Mesenchymal stem cell (in vitro differentiated cells and primary cell): ENCODE results near the gene IKBKE.
"Not testable (repeated sequence)": the region's sequence is repeated elsewhere in the genome, so short reads cannot be mapped to it uniquely, and the experiment has no call there.

Experiments used
- DNase-seq: peaks from one replicate; pipeline ENCODE4 v3.0.0-alpha.2; 2013
- H2AFZ ChIP-seq: one replicate; pipeline ENCODE4 v1.6.1; 2013; ENCODE audit warnings: low read depth, mild to moderate bottlenecking, control low read depth, inconsistent platforms, low read length, moderate library complexity
- H2AK5ac ChIP-seq: 2 replicates; pipeline ENCODE4 v1.6.1; 2013; ENCODE audit warnings: low read length, moderate library complexity, mild to moderate bottlenecking, inconsistent platforms; ENCODE audit not compliant: severe bottlenecking
- H2BK120ac ChIP-seq: one replicate; pipeline ENCODE4 v1.6.1; 2013; ENCODE audit warnings: low read depth, mild to moderate bottlenecking, inconsistent platforms, low read length, moderate library complexity
- H2BK12ac ChIP-seq, 2 experiments: one replicate each; pipeline ENCODE4 v1.6.1; 2013; ENCODE audit warnings: inconsistent platforms in 2 of 2, low read length in 2 of 2, mild to moderate bottlenecking in 2 of 2, moderate library complexity in 2 of 2, control low read depth in 1 of 2
- H2BK15ac ChIP-seq: one replicate; pipeline ENCODE4 v1.6.1; 2013; ENCODE audit warnings: mild to moderate bottlenecking, low read depth, inconsistent platforms; ENCODE audit not compliant: poor library complexity, severe bottlenecking
- H2BK5ac ChIP-seq: 2 replicates; pipeline ENCODE4 v1.6.1; 2013; ENCODE audit warnings: low read depth, mild to moderate bottlenecking, low read length, control low read depth, inconsistent platforms; ENCODE audit not compliant: poor library complexity, severe bottlenecking
- H3K14ac ChIP-seq, 2 experiments: one replicate each; pipeline ENCODE4 v1.6.1; 2013; ENCODE audit warnings: inconsistent platforms in 2 of 2, low read length in 2 of 2, control low read depth in 1 of 2, mild to moderate bottlenecking in 1 of 2, moderate library complexity in 1 of 2
- H3K18ac ChIP-seq, 2 experiments: one replicate each; pipeline ENCODE4 v1.6.1; 2013; ENCODE audit warnings: inconsistent platforms in 2 of 2, low read length in 2 of 2, control low read depth in 1 of 2, low read depth in 1 of 2, mild to moderate bottlenecking in 1 of 2
- H3K23ac ChIP-seq, 2 experiments: one replicate each; pipeline ENCODE4 v1.6.1; 2013; ENCODE audit warnings: inconsistent platforms in 2 of 2, low read length in 2 of 2, mild to moderate bottlenecking in 2 of 2, moderate library complexity in 2 of 2, control low read depth in 1 of 2
- H3K27ac ChIP-seq: 2 replicates; pipeline ENCODE4 v1.5.1; 2013; ENCODE audit warnings: mild to moderate bottlenecking, moderate library complexity, low read length, control low read depth, inconsistent platforms; ENCODE audit not compliant: poor library complexity, severe bottlenecking
- H3K27me3 ChIP-seq, 2 experiments: 2 replicates each; pipeline versions ENCODE4 v1.6.1 to v1.7.0; 2013; ENCODE audit warnings: low read length in 2 of 2, mild to moderate bottlenecking in 2 of 2, moderate library complexity in 2 of 2, control low read depth in 1 of 2, inconsistent platforms in 1 of 2; ENCODE audit not compliant: control insufficient read depth in 1 of 2, insufficient read depth in 1 of 2
- H3K36me3 ChIP-seq, 2 experiments: 2 replicates each; pipeline versions ENCODE4 v1.6.1 to v1.7.0; 2013; ENCODE audit warnings: low read length in 2 of 2, control low read depth in 1 of 2, inconsistent platforms in 1 of 2, low read depth in 1 of 2, mild to moderate bottlenecking in 1 of 2; ENCODE audit not compliant: insufficient read depth in 2 of 2, control insufficient read depth in 1 of 2
- H3K4ac ChIP-seq, 2 experiments: one replicate each; pipeline ENCODE4 v1.6.1; 2013; ENCODE audit warnings: inconsistent platforms in 2 of 2, low read length in 2 of 2, mild to moderate bottlenecking in 2 of 2, moderate library complexity in 2 of 2, control low read depth in 1 of 2, low read depth in 1 of 2
- H3K4me1 ChIP-seq: 2 replicates; pipeline ENCODE4 v1.6.1; 2013; ENCODE audit warnings: low read depth, low read length, control low read depth; ENCODE audit not compliant: control insufficient read depth, insufficient read depth
- H3K4me2 ChIP-seq: 2 replicates; pipeline ENCODE4 v1.6.1; 2013; ENCODE audit warnings: low read length, mild to moderate bottlenecking, inconsistent platforms; ENCODE audit not compliant: poor library complexity, severe bottlenecking
- H3K4me3 ChIP-seq, 2 experiments: 2 replicates each; pipeline versions ENCODE4 v1.5.1 to v1.7.0; 2013; ENCODE audit warnings: low read length in 2 of 2, mild to moderate bottlenecking in 2 of 2, control low read depth in 1 of 2, low read depth in 1 of 2; ENCODE audit not compliant: insufficient read depth in 1 of 2
- H3K79me1 ChIP-seq: replicated peaks from 2 replicates; pipeline ENCODE4 v1.6.1; 2013; ENCODE audit warnings: mild to moderate bottlenecking, control low read depth, low read length, inconsistent platforms; ENCODE audit not compliant: poor library complexity, severe bottlenecking
- H3K9ac ChIP-seq: 2 replicates; pipeline ENCODE4 v1.7.0; 2013; ENCODE audit warnings: mild to moderate bottlenecking, low read length, moderate library complexity
- H3K9me3 ChIP-seq: 2 replicates; pipeline ENCODE4 v1.7.0; 2013; ENCODE audit warnings: mild to moderate bottlenecking, low read length; ENCODE audit not compliant: control insufficient read depth
- H4K8ac ChIP-seq: one replicate; pipeline ENCODE4 v1.6.1; 2013; ENCODE audit warnings: inconsistent platforms, mild to moderate bottlenecking, low read length, moderate library complexity
- H4K91ac ChIP-seq: one replicate; pipeline ENCODE4 v1.6.1; 2013; ENCODE audit warnings: mild to moderate bottlenecking, low read length, inconsistent platforms
- WGBS: methylation state at CpG from one replicate; pipeline ENCODE4 v1.1.7; 2013; ENCODE audit warnings: mixed read lengths; 5-methylcytosine and 5-hydroxymethylcytosine counted together

The IKBKE gene

DNA sequence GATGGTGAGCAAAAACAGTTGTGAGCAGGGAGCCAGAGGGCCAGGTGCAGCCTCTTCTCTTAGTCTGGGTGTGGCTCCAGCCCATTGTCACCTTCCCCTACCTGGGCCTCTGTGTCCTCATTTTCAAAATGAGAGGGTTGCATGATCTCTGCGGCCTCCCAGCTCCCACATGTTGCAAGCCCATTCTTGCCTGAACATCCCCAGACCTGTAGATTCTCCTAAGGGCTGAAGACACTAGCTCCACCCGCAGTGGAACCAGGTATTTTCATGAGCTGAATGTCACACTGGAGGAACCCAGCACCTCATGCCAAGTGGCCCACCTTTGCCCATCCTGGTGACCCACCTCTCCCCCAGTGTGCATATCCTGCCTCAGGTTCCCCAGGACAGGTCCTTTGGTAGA lies 12.3 kb downstream of the IKBKE start:
- peaks cover 14% of the 10 kb centered on the region for H3K4me1 ChIP-seq
- WGBS = 98% methylated on average over 2 of the region's 2 CpGs
- H3K9me3 ChIP-seq = no peaks in the 10 kb centered on the region
- no peak overlapping the region for H3K23ac ChIP-seq
- H3K79me1 ChIP-seq = no peaks in the 10 kb centered on the region
- H2BK5ac ChIP-seq = no peak overlapping the region
- no peak overlapping the region for H3K4me3 ChIP-seq
- no peak overlapping the region for H3K14ac ChIP-seq
- H4K8ac ChIP-seq = no peak overlapping the region
- no peak overlapping the region for H2BK15ac ChIP-seq
- no peak overlapping the region for H3K4me2 ChIP-seq
- no peak overlapping the region for H4K91ac ChIP-seq
- H3K9ac ChIP-seq = no peak overlapping the region
- no peak overlapping the region for H2BK12ac ChIP-seq
- H2AFZ ChIP-seq = no peak overlapping the region
- no peaks in the 10 kb centered on the region for H3K27me3 ChIP-seq
- H2BK120ac ChIP-seq = no peak overlapping the region
- H3K4ac ChIP-seq = no peak overlapping the region
- H3K18ac ChIP-seq = no peak overlapping the region
- DNase-seq = no peak
- peaks cover 58 to 64% of the 10 kb centered on the region in 2 experiments for H3K36me3 ChIP-seq
- H3K27ac ChIP-seq = no peak overlapping the region
- no peak overlapping the region for H2AK5ac ChIP-seq

DNA sequence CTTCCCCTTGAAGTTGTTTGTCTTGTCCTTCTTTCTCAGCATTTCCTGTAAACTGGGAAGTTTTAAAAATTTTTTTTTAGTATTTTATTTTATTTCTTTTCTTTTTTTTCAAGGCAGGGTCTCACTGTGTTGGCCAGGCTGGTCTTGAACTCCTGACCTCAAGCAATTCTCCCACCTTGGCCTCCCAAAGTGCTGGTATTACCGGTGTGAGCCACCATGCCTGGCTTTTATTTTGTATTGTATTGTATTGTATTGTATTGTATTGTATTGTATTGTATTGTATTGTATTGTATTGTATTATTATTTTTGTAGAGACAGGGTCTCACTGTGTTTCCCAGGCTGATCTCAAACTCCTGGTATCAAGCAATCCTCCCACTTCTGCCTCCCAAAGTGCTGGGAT lies 13.6 kb downstream of the IKBKE start:
- H3K18ac ChIP-seq, H2BK15ac ChIP-seq, H3K23ac ChIP-seq, H3K27ac ChIP-seq, H2AFZ ChIP-seq, H2BK5ac ChIP-seq, H3K9me3 ChIP-seq, H2BK12ac ChIP-seq, H4K8ac ChIP-seq, H3K9ac ChIP-seq, H3K27me3 ChIP-seq, H3K14ac ChIP-seq, DNase-seq, H3K79me1 ChIP-seq, H3K4me2 ChIP-seq, H3K4ac ChIP-seq, H2AK5ac ChIP-seq, H4K91ac ChIP-seq, H3K4me3 ChIP-seq, H2BK120ac ChIP-seq: not testable (repeated sequence)
- WGBS = 100% methylated on average over 1 of the region's 1 CpG
- Histone ChIP-seq H3K4me1 (peaks cover 14% of the 10 kb centered on the region), H3K36me3 (peaks cover 56 to 59% of the 10 kb centered on the region in 2 experiments)

DNA sequence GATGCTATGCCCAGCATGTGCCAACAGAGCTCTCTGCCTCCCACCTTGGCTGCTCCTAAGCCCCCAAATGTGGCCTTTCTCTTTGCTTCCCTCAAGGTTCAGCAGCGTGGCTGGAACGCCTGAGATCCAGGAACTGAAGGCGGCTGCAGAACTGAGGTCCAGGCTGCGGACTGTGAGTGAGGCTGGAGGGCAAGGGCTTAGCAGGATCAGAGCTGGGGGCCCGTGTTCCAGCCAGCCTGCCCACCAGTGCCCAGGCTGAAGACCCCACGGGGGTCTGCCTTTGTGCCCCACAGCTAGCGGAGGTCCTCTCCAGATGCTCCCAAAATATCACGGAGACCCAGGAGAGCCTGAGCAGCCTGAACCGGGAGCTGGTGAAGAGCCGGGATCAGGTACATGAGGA lies 14.6 kb downstream of the IKBKE start:
- 98% methylated on average over 10 of the region's 10 CpGs for WGBS
- Histone ChIP-seq H2BK12ac (no peak overlapping the region), H2AFZ (no peak overlapping the region)

DNA sequence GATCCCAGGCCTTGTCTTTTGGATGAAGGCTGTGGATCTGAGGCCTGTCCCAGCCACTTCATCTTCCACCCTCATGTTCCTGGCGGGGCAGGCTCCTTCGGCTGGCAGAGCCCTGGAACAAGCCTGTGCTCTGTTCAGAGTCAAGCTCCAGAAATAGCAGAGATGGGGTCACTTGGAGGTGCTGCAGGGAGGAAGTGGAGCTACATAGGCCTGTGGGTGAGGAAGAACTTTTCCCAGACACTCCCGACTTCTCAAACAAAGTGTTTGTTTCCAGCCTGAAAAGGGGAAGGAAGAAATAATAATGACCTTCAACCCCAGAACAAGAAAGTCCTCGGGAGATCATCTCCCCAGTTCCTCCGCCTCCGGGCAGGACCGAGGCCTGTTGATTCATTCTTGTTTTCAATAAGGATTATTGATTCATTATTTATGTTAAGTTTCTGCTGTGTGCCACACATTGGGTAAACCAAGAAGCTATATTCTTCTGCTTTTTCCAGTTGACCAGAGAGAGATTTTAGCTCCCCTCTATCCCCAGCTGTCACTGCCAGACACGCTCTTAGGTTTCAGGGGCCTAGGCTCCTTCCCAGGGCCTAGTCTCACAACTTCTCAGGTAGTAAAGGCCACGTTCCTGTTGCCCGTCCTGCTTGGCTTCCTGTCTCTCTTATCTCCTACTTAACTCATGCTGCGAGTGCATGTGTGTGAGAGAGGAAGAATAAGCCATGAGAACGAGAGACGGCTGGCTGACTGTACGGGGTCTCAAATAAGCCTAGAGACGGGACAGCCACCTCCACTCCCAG lies 16.9 kb downstream of the IKBKE start:
- H2BK12ac ChIP-seq = no peak overlapping the region
- H2BK15ac ChIP-seq = no peak overlapping the region
- H3K27ac ChIP-seq = no peak overlapping the region
- no peak overlapping the region for H2BK5ac ChIP-seq
- H2BK120ac ChIP-seq = no peak overlapping the region
- H3K9me3 ChIP-seq = no peaks in the 10 kb centered on the region
- no peak for DNase-seq
- H2AK5ac ChIP-seq = no peak overlapping the region
- H3K4ac ChIP-seq = no peak overlapping the region
- H4K8ac ChIP-seq = no peak overlapping the region
- peaks cover 2% of the 10 kb centered on the region for H3K79me1 ChIP-seq
- peaks cover 61 to 65% of the 10 kb centered on the region in 2 experiments for H3K36me3 ChIP-seq
- H3K4me2 ChIP-seq = no peak overlapping the region
- no peak overlapping the region for H3K18ac ChIP-seq
- no peak overlapping the region for H2AFZ ChIP-seq
- no peak overlapping the region for H3K23ac ChIP-seq
- no peak overlapping the region for H3K14ac ChIP-seq
- no peak overlapping the region for H4K91ac ChIP-seq
- no peaks in the 10 kb centered on the region for H3K27me3 ChIP-seq
- WGBS = 90% methylated on average over 6 of the region's 15 CpGs
- H3K4me3 ChIP-seq = no peak overlapping the region
- H3K9ac ChIP-seq = peak overlapping the region; percentile 9
- peaks cover 5% of the 10 kb centered on the region for H3K4me1 ChIP-seq

More for the DNA sequence above, 14.6 kb downstream of the IKBKE start:
- Histone ChIP-seq H3K4me1 (peaks cover 11% of the 10 kb centered on the region), H2BK120ac (no peak overlapping the region), H3K9me3 (no peaks in the 10 kb centered on the region), H3K4ac (no peak overlapping the region), H3K14ac (no peak overlapping the region), H3K23ac (no peak overlapping the region), H2AK5ac (no peak overlapping the region), H3K27me3 (no peaks in the 10 kb centered on the region), H3K36me3 (peaks cover 51 to 56% of the 10 kb centered on the region in 2 experiments), H3K79me1 (no peaks in the 10 kb centered on the region), H2BK15ac (no peak overlapping the region), H4K91ac (no peak overlapping the region), H3K18ac (no peak overlapping the region), H4K8ac (no peak overlapping the region), H3K9ac (no peak overlapping the region), H3K27ac (no peak overlapping the region), H2BK5ac (no peak overlapping the region), H3K4me2 (no peak overlapping the region), H3K4me3 (no peak overlapping the region)
- DNase-seq = no peak
